ENCODE measurements around the gene PTPN22.

Gene PTPN22

DNA sequence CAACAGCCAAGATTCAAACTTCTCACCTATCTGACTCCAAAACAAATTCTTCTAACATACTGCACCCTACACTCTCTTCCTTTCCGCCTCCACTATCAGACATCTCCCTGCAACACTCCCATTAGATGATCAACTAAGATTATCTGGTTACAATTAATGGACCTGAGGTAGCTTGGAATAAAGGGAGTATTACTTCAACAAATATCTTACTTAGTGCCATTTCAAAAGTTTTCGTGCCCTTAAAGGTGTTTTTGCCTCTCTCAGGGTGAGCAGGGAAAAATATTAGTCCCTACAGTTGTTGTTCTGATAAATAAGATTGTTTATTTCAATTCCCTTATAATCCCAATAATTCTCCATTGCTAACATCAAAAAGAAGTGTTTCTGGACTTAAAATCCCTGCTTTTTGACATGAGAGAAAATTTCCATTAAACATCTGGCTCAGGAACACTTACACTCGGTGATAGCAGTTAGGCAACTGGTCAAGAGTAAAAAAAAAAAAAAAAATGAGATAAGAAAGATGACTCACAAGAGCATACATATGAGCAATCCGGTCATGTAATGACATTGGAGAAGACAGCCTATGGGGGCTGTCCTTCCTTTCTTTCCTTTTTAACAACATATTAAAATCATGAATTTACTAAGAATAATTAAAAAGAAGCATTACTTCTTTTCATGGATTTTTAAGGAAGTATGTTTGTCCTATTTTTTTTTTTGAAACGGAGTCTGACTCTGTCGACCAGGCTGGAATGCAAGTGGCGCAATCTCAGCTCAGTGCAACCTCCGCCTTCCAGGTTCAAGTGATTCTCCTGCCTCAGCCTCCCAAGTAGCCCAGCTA lies 66.9 kb downstream of the PTPN22 start:
- no peak for DNase-seq

DNA sequence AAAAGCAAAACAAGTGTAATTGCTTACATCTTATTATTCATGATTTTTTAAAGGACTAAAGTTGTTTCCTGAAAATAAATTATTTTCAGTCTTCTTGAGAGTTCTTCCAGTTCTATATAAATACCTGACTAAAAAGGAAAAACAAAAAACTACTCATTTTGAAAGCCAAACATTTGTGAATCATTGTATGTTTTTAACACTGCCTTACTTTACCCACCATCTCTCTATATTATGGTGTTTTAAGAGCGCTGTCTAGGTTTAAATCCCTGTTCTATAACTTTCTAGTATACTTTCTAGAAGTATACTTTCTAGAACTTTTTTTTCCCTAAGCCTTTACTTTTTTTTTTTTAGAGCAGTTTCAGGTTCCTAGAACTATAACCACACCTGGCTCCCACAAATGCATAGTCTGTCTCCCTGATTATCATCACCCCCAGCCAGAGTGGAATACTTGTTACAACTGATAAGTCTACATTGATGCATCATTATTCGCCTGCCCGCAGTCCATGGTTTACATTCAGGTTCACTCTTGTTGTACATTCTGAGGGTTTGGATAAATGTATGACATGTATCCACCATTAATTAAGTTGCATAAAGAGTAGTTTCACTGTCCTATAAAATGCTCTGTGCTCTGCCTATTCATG lies 69.0 kb downstream of the PTPN22 start:
- no peak for DNase-seq

GRCh38 chr1:113800487-113800886 lies 71.0 kb downstream of the PTPN22 start:
- no peak for DNase-seq

DNA sequence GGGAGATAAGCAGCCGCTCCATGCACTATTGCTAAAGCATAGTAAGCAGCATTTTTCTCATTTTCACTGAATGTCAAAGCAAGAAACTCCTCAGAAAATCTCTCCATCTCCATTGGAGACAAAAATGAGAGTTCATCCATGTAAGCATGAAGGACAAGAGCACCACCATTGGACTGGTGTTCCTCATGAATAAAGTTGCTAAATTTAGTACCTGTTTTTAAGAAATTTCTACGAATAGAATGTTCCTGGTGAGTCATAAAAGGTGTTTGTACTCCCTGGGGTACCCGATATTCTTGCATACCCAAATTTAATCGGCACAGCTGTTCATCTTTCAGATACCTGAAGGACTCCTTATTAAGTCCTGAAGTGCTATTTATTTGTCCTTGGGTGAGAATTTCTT lies 74.0 kb downstream of the PTPN22 start:
- DNase-seq, result no peak

DNA sequence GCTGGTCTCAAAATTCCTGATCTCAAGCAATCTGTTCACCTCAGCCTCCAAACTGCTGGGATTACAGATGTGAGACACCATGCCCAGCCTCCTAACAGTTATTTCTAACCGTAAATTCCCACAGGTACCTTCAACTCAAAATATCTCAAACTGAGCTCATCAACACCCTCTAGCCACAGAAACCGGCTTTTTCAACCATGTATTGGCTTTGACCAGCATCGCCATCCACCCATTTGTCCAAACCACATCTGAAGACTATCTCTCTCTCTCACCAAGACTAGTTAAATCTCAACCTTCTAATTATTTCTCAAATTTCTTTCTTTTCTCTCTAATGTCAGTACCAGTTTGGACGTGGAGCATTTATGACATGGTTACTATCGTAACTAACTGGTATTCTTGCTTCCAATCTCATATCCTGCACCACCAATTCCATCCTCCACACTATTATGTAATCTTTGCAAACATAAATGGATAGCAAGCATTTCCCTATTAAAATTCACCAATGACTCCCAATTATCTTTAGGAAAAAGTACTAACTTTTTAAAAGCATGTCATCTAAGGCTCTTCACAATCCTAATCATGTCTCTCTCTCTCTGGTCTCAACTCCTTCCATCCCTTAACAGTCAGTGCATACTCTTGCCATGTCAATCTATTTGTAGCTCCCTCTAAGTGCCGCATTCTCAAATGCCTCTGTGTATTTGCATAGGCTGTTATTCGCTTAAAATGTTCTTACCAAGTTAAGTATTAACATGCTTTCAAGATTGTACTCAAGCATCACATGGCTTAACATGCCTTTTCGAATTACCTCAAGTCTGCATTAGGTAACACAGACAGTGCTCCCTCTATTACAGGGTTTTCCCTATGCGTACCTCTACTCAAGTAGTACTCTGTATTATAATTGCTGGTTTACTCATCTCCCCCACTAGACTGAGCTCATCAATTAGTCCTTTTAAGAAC lies 77.4 kb downstream of the PTPN22 start:
- DNase-seq, result no peak

GRCh38 chr1:113792986-113793385 lies 78.5 kb downstream of the PTPN22 start:
- DNase-seq, result no peak

- no peak for DNase-seq
Measured at GRCh38 chr1:113792471-113792870, 79.0 kb downstream of the PTPN22 start.

DNA sequence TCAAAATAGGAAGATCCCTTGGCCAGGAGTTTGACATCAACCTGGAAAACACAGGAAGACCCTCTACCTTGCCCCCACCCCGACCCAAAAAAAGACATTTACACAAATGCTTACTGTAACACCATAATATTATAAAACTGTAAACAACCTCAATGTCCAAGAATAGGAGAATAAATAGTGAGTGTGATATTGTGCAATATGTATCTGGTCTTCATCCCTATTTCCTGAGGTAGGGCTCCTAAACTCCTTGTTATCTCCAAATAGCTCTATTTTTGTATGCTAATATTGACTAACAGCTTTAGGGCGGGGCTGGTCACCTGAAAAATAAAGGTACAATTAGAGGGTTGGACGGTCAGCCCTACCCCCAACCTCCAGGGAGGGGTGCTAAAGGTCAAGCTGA lies 82.7 kb downstream of the PTPN22 start:
- DNase-seq, result no peak

- no peak for DNase-seq
Measured at GRCh38 chr1:113787663-113788062, 83.8 kb downstream of the PTPN22 start.

GRCh38 chr1:113786069-113786468 lies 85.4 kb downstream of the PTPN22 start:
- no peak for DNase-seq

- no peak for DNase-seq
Measured at GRCh38 chr1:113784104-113784779, 87.3 kb downstream of the PTPN22 start.

DNA sequence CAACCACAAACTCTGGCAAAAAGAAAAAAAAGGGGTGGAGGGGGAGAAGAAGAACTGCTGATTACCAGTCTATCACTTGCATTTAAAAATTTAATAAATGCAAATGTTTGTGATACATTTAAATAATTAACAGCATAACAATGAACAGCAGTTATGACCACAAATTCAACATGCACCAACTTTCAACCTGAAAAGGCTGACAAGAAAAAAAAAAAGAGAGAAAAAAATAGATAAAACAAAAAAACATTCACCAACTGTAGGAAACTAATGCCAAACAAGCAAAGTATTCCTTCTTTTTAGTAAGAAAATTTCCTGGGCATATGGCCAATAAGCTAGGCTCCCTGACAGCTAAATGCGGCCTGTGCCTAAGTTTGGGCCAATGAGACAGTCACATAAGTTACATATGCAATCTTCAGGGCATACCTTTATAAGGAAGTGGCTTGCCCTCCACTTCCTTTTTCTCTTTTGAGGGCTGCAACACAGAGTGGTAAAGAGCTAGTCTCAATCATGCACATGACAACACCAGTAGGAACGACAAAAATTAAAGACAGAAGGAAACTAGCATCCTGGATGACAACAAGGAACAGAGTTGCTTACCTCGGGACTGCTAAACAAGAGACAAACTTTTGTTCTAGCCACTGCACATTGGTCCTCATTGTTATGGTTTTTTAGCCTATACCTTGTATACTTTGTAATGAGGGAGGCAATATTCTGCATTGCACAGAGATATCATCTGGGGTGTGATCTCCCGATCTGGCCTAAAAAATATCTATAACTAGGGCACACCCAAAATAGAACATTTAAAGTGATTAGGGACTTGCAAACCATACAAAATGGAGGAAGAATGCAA lies 88.0 kb downstream of the PTPN22 start:
- DNase-seq, result peak in 7 of 56 donors; percentile 2 to 31 (median 9)

- DNase-seq, result no peak
Measured at GRCh38 chr1:113782406-113782805, 89.1 kb downstream of the PTPN22 start.

- DNase-seq, result no peak
Measured at GRCh38 chr1:113780374-113781146, 91.0 kb downstream of the PTPN22 start.

DNA sequence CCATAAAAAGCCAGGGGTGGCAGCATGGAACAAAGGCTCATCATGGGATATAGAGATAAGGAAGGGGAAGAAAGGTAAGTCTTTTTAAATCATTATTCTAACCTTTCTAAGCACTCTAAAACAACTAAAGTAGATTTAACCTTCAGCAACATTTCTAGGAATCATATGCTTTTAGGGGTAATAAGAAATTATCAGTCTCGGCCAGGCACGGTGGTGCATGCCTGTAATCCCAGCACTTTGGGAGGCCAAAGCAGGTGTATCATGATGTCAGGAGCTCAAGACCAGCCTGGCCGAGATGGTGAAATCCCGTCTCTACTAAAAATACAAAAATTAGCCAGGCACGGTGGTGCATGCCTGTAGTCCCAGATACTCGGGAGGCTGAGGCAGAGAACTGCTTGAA lies 92.0 kb downstream of the PTPN22 start:
- no peak for DNase-seq

- DNase-seq, result no peak
Measured at GRCh38 chr1:113777561-113777960, 94.0 kb downstream of the PTPN22 start.

- no peak for DNase-seq
Measured at GRCh38 chr1:113770031-113770430, 101.5 kb downstream of the PTPN22 start.

- no peak for DNase-seq
Measured at GRCh38 chr1:113769601-113769970, 101.9 kb downstream of the PTPN22 start.

- no peak for DNase-seq
Measured at GRCh38 chr1:113768916-113769600, 102.5 kb downstream of the PTPN22 start.
